Liver (tissue), 3 donors: ENCODE data around the gene CDH23.

Experiments used
- SP1 ChIP-seq: IDR thresholded peaks from 2 replicates; pipeline ENCODE4 v1.6.1; 2018; ENCODE audit warnings: antibody characterized with exemption, mild to moderate bottlenecking
- TF ChIP-seq, protein P1 (sequence below): fragments of 150-350 bp; IDR thresholded peaks from 2 replicates; pipeline ENCODE4 v1.5.1; 2017; ENCODE audit warnings: improper control_type of control experiment, low read depth, low read length; ENCODE audit not compliant: missing input control
- donor health status: healthy.
- donor health status: healthy.

DNA sequence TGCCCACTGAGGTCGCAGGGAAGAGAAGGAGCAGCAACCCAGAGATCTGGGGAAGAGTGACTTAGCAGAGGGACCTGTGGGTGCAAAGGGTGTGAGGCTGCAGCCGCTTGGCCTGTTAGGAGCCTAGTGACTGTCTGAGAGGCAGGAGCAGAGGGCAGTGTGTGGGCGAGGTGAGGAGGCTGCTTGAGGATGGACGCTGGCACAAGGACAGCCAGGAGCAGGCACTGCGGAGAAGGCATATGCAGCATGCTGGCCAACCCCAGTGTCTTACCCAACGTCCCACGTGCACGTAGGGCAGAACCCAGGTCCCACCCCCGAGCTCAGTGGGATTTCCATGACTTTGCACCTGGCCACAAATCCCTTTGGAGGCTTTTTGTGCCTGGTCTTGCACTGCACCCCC, 268.7 kb downstream of the CDH23 start:
- no peak for TF ChIP-seq SP1
- TF ChIP-seq, protein P1, sequence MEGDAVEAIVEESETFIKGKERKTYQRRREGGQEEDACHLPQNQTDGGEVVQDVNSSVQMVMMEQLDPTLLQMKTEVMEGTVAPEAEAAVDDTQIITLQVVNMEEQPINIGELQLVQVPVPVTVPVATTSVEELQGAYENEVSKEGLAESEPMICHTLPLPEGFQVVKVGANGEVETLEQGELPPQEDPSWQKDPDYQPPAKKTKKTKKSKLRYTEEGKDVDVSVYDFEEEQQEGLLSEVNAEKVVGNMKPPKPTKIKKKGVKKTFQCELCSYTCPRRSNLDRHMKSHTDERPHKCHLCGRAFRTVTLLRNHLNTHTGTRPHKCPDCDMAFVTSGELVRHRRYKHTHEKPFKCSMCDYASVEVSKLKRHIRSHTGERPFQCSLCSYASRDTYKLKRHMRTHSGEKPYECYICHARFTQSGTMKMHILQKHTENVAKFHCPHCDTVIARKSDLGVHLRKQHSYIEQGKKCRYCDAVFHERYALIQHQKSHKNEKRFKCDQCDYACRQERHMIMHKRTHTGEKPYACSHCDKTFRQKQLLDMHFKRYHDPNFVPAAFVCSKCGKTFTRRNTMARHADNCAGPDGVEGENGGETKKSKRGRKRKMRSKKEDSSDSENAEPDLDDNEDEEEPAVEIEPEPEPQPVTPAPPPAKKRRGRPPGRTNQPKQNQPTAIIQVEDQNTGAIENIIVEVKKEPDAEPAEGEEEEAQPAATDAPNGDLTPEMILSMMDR: no peak
